Measurements from ENCODE around the gene PDK3.

The PDK3 gene

GRCh38 chrX:24561121-24561520 is 96.0 kb downstream of the PDK3 start:
- no peak for DNase-seq

- peak in 1 of 14 donors; percentile 4 for DNase-seq
These were observed 98.4 kb downstream of the PDK3 start for GRCh38 chrX:24563291-24564010.

GRCh38 chrX:24566240-24566639 is 101.2 kb downstream of the PDK3 start:
- DNase-seq: no peak

- no peak for DNase-seq
These were observed 102.1 kb downstream of the PDK3 start for GRCh38 chrX:24567169-24567568.

- DNase-seq: no peak
These were observed 109.7 kb downstream of the PDK3 start for GRCh38 chrX:24574743-24575142.

GRCh38 chrX:24575496-24575895 is 110.4 kb downstream of the PDK3 start:
- no peak for DNase-seq

- DNase-seq: no peak
These were observed 112.0 kb downstream of the PDK3 start for GRCh38 chrX:24577091-24577490.
